Hematopoietic multipotent progenitor cell treated with erythropoietin and hydrocortisone succinate and interleukin-3 and kit ligand, for 8 days (in vitro differentiated cells): ENCODE results near the gene EDN2.
A peak's percentile ranks its signal among the peaks of the same experiment; 100 is the strongest.

Experiments used
- DNase-seq: peaks from one replicate; pipeline ENCODE4 v3.0.0-alpha.2; 2015

Gene EDN2

GRCh38 chr1:41497461-41498030, 13.1 kb upstream of the EDN2 start:
- DNase-seq: no peak

GRCh38 chr1:41497056-41497440, 12.6 kb upstream of the EDN2 start:
- no peak for DNase-seq

GRCh38 chr1:41496080-41497055, 11.9 kb upstream of the EDN2 start:
- DNase-seq: peak; percentile 50

- DNase-seq: peak; percentile 28
These were observed 10.9 kb upstream of the EDN2 start for GRCh38 chr1:41495210-41495948.

GRCh38 chr1:41494351-41495209, 10.1 kb upstream of the EDN2 start:
- no peak for DNase-seq

- DNase-seq: no peak
These were observed 9.3 kb upstream of the EDN2 start for GRCh38 chr1:41493626-41494350.

GRCh38 chr1:41493117-41493536, 8.6 kb upstream of the EDN2 start:
- no peak for DNase-seq

GRCh38 chr1:41492341-41492848, 7.9 kb upstream of the EDN2 start:
- peak; percentile 45 for DNase-seq

- DNase-seq: no peak
These were observed 6.4 kb upstream of the EDN2 start for GRCh38 chr1:41490911-41491310.

GRCh38 chr1:41489561-41489960, 5.1 kb upstream of the EDN2 start:
- DNase-seq: no peak

- DNase-seq: no peak
These were observed 3.8 kb upstream of the EDN2 start for GRCh38 chr1:41488040-41488951.

- DNase-seq: peak; percentile 20
These were observed 2.9 kb upstream of the EDN2 start for GRCh38 chr1:41487126-41488039.

GRCh38 chr1:41486371-41487125, 2.1 kb upstream of the EDN2 start:
- DNase-seq: no peak

- DNase-seq: no peak
These were observed 1.5 kb upstream of the EDN2 start for GRCh38 chr1:41486053-41486370.

GRCh38 chr1:41485605-41486004, 1.1 kb upstream of the EDN2 start:
- DNase-seq: no peak

GRCh38 chr1:41483960-41484401, 502 bp downstream of the EDN2 start:
- no peak for DNase-seq

GRCh38 chr1:41483001-41483850, 1.3 kb downstream of the EDN2 start:
- DNase-seq: no peak
